Prostate gland (tissue), 2 donors: ENCODE measurements around the gene JAKMIP1. TPM values are rescaled to one million over a fixed set of nuclear protein-coding genes. Genes with fewer than 3 reads are reported as not detected.

Experiments used
- DNase-seq: peaks from one replicate; pipeline ENCODE4 v3.0.0-alpha.2; 2019; ENCODE audit warnings: low spot score
- H3K27ac ChIP-seq, 2 donors: fragments of 200-600 bp; sonication (generic); 2 replicates each; pipeline ENCODE4 v1.5.1; 2017 to 2019
- H3K27me3 ChIP-seq: fragments of 200-600 bp; sonication (generic); replicated peaks from 2 replicates; pipeline ENCODE4 v1.5.1; 2019; ENCODE audit not compliant: insufficient read depth
- H3K36me3 ChIP-seq, 2 donors: fragments of 200-600 bp; sonication (generic); 1 replicate in 1 of 2; 2 replicates in 1 of 2; pipeline versions ENCODE4 v1.5.1 to v1.8.1; 2017 to 2019
- H3K4me1 ChIP-seq: fragments of 200-600 bp; sonication (generic); replicated peaks from 2 replicates; pipeline ENCODE4 v1.5.1; 2019
- H3K4me3 ChIP-seq, 2 donors: fragments of 200-600 bp; sonication (generic); 2 replicates each; pipeline ENCODE4 v1.5.1; 2017 to 2019
- H3K9me3 ChIP-seq: fragments of 200-600 bp; sonication (generic); 2 replicates; pipeline ENCODE4 v1.5.1; 2017
- POLR2A ChIP-seq: fragments of 450-650 bp; IDR thresholded peaks from one replicate; pipeline ENCODE4 v1.6.1; 2016; ENCODE audit warnings: antibody characterized with exemption, mild to moderate bottlenecking
- POLR2AphosphoS5 ChIP-seq: sonication (generic); formaldehyde crosslinking; IDR thresholded peaks from one replicate; pipeline ENCODE4 v1.6.1; 2017; ENCODE audit warnings: antibody characterized with exemption
- WGBS: methylation state at CpG from one replicate; pipeline ENCODE4 v1.1.5; 2018; 5-methylcytosine and 5-hydroxymethylcytosine counted together
- intact Hi-C: fragments of 100-400 bp; cut with DNase I; formaldehyde crosslinking; loops from one replicate; pipeline ENCODE4 v1.14.2; 2022
- total RNA-seq, 2 donors: library from RNA; depleted of rRNA; stranded (reverse); fragments of >200 nt; gene quantifications; one replicate each; pipeline ENCODE4 v1.1.0, GENCODE V29; 2016
- TF ChIP-seq, protein P1 (sequence below), 4 experiments: fragments of 200-600 bp in 2 of 4; fragments of 450-650 bp in 2 of 4; sonication (generic) in 2 of 4; IDR thresholded peaks; 1 replicate in 3 of 4; 2 replicates in 1 of 4; pipeline ENCODE4 v1.5.1; 2016 to 2019; ENCODE audit warnings: antibody characterized with exemption in 4 of 4, mild to moderate bottlenecking in 2 of 4, moderate library complexity in 2 of 4

JAKMIP1 gene
- total RNA-seq, 2 donors from 2014 or later, result 22.4 to 29.1 TPM

DNA sequence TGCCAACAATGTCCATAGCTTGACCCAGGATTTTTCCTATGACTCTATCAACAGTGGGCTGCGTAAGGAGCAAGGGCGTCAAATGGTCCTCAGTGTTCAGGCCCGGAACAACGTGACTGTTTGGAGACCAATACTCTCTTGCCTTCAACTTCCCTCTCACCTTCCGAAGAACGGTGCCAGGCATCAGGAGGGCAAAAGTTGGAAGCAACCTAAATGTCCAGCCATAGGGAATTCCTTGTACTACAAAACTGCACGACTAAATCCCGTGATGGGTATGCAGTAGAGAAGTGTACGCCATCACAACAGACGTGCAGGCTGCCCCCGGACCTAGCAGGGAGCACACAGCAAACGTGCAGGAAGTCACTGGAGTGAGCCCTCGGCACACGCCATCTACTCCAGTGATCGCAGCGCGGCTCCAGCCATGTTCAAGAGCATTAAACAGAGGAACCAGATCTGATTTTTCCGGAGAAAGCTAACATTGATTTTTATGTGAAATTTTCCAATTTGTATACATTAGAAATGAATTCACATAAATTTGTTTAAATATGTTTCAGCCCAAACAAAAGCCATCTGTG is 79.0 kb downstream of the JAKMIP1 start:
- H3K27me3 ChIP-seq, result no peaks in the 10 kb centered on the region
- no peaks in the 10 kb centered on the region for H3K9me3 ChIP-seq
- 89% methylated on average over 18 of the region's 18 CpGs for WGBS
- intact Hi-C loops, result no loop called here
- no peak for DNase-seq
- H3K4me1 ChIP-seq, result no peaks in the 10 kb centered on the region
- TF ChIP-seq POLR2A (no peak), POLR2AphosphoS5 (no peak)
- TF ChIP-seq, protein P1, sequence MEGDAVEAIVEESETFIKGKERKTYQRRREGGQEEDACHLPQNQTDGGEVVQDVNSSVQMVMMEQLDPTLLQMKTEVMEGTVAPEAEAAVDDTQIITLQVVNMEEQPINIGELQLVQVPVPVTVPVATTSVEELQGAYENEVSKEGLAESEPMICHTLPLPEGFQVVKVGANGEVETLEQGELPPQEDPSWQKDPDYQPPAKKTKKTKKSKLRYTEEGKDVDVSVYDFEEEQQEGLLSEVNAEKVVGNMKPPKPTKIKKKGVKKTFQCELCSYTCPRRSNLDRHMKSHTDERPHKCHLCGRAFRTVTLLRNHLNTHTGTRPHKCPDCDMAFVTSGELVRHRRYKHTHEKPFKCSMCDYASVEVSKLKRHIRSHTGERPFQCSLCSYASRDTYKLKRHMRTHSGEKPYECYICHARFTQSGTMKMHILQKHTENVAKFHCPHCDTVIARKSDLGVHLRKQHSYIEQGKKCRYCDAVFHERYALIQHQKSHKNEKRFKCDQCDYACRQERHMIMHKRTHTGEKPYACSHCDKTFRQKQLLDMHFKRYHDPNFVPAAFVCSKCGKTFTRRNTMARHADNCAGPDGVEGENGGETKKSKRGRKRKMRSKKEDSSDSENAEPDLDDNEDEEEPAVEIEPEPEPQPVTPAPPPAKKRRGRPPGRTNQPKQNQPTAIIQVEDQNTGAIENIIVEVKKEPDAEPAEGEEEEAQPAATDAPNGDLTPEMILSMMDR (IDR thresholded peaks at IDR 0.05), result no peak
- H3K4me3 ChIP-seq, result no peak overlapping the region
- no peak overlapping the region for H3K27ac ChIP-seq
- H3K36me3 ChIP-seq, result no peaks in the 10 kb centered on the region

DNA sequence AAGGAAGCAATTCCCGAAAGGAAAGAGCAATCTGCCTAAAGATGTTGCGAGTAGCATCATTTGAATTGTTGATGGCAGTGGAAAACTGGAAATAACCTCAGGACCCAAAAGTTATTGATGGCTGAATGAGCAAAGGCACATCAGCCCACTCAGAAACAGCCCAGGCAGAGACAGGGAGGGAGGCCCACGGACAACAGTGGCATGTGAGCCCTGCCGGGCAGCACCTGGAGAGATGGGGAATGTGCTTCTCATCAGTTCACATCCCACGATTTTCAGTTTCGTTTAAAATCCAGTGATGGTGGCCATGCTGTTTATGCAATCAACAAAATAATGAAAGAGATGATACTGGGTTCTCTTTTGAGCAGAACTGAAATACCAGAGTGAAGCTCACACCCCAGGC is 80.0 kb downstream of the JAKMIP1 start:
- WGBS, result 77% methylated on average over 6 of the region's 6 CpGs
- Histone ChIP-seq H3K9me3 (no peaks in the 10 kb centered on the region), H3K4me3 (no peak overlapping the region), H3K27me3 (no peaks in the 10 kb centered on the region), H3K36me3 (no peaks in the 10 kb centered on the region), H3K4me1 (no peaks in the 10 kb centered on the region), H3K27ac (no peak overlapping the region)
- TF ChIP-seq, protein P1 (IDR thresholded peaks at IDR 0.05), result no peak
- no peak for TF ChIP-seq POLR2AphosphoS5
- TF ChIP-seq POLR2A, result no peak
- intact Hi-C loops, result no loop called here
- no peak for DNase-seq

DNA sequence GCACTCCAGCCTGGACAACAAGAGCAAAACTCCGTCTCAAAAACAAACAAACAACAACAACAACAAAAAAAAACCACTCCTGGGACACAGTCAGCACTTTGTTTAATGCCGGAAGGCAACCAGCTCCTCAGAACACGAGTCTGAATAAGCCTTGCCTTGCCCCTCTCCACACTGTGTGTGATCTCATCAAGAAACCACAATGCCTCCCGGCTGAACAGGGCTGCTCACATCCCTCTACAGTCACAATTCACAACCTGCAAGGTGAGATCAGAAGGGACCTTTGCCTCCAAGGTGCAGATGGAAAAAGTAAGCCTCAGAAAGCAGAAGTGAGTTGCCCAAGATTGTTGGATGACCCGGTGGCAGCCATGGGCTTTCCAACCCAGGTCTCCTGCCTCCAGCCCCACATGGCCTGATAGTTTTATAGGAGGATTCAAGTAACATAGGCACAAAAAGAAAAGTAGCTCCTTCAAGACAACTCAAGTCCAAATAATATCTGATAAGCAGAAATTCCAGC is 80.8 kb downstream of the JAKMIP1 start:
- no peak for DNase-seq
- Histone ChIP-seq H3K4me1 (no peaks in the 10 kb centered on the region), H3K27me3 (no peaks in the 10 kb centered on the region), H3K4me3 (no peak overlapping the region), H3K36me3 (no peaks in the 10 kb centered on the region), H3K9me3 (no peaks in the 10 kb centered on the region), H3K27ac (no peak overlapping the region)
- intact Hi-C loops, result no loop called here
- no peak for TF ChIP-seq POLR2AphosphoS5
- no peak for TF ChIP-seq POLR2A
- TF ChIP-seq, protein P1 (IDR thresholded peaks at IDR 0.05), result no peak
- 60% methylated on average over 5 of the region's 5 CpGs for WGBS

DNA sequence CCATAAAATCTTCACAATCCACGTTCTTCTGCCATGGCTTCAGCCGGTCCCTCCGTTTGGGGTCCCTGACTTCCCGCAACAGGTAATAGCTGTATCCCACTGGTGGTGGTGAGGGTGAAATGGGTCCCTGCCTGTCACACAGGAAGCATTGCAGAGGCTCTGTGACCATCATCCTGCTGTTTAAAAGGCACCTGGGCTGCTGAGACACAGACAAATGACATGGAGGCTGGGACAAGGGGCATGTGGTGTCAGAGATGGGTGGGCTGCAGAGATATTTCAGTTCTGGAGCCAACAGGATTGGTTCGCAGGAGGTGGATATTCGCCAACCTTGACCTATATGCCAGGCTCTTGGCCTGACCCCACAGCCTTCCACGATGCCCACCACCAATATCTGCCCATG is 82.1 kb downstream of the JAKMIP1 start:
- Histone ChIP-seq H3K4me3 (no peak overlapping the region), H3K9me3 (no peaks in the 10 kb centered on the region), H3K27me3 (no peaks in the 10 kb centered on the region), H3K27ac (no peak overlapping the region), H3K36me3 (no peaks in the 10 kb centered on the region), H3K4me1 (no peaks in the 10 kb centered on the region)
- DNase-seq, result no peak
- intact Hi-C loops, result no loop called here
- 81% methylated on average over 7 of the region's 7 CpGs for WGBS
- TF ChIP-seq POLR2A (no peak), POLR2AphosphoS5 (no peak)
- TF ChIP-seq, protein P1 (IDR thresholded peaks at IDR 0.05), result no peak

DNA sequence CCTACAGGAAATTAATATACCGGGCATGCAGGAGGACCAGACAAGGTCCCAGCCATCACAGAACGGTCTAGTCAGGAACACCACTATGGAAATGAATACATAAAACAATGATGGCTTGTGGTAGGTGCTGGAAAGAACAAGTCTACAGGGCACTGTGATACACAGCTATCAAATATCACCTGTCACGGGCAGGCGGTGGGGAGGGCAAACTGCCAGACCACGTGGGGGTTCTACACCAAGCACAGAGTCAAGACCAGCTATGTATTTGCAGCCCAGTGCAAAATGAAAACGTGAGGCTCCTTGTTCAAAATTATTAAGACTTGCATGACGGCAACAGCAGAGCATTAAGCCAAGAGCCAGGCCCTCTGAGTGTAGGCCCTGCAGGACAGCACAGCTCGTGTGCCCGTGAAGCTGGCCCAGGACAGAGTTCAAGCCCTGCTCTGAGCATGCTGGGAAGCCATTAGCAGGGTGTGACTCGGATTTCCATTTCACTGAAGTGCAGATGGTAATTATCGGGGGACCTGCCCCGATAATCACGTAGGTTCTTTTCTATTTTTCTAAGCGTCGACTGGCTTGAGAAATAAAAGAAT is 83.6 kb downstream of the JAKMIP1 start:
- TF ChIP-seq POLR2A, result no peak
- 31% methylated on average over 15 of the region's 15 CpGs for WGBS
- Histone ChIP-seq H3K36me3 (no peaks in the 10 kb centered on the region), H3K9me3 (no peaks in the 10 kb centered on the region), H3K4me3 (no peak overlapping the region), H3K27me3 (no peaks in the 10 kb centered on the region), H3K4me1 (no peaks in the 10 kb centered on the region), H3K27ac (no peak overlapping the region)
- no peak for DNase-seq
- intact Hi-C loops, result no loop called here
